Uterus (tissue), 4 donors: Measurements from ENCODE around the gene SPAG5. TPM values are rescaled to one million over a fixed set of nuclear protein-coding genes. Genes with fewer than 3 reads are reported as not detected.

Source experiments
- DNase-seq, 2 donors: peaks; one replicate each; pipeline ENCODE4 v3.0.0-alpha.2; 2019 to 2020
- H3K27ac ChIP-seq, 2 donors: fragments of 200-600 bp; sonication (generic); 1 replicate in 1 of 2; 2 replicates in 1 of 2; pipeline ENCODE4 v1.5.1; 2016 to 2018
- H3K27me3 ChIP-seq, 2 donors: fragments of 200-600 bp; sonication (generic); one replicate each; pipeline ENCODE4 v1.5.1; 2018 to 2019; ENCODE audit warnings: control low read depth in 1 of 2
- H3K36me3 ChIP-seq, 2 donors: fragments of 200-600 bp; sonication (generic); one replicate each; pipeline ENCODE4 v1.5.1; 2019; ENCODE audit warnings: control low read depth in 1 of 2
- H3K4me1 ChIP-seq, 2 donors: fragments of 200-600 bp; sonication (generic); one replicate each; pipeline ENCODE4 v1.5.1; 2018 to 2019; ENCODE audit warnings: control low read depth in 1 of 2
- H3K4me3 ChIP-seq, 2 donors: fragments of 200-600 bp; sonication (generic); 1 replicate in 1 of 2; 2 replicates in 1 of 2; pipeline ENCODE4 v1.5.1; 2018 to 2019; ENCODE audit warnings: mild to moderate bottlenecking in 1 of 2
- H3K9me3 ChIP-seq, 2 donors: fragments of 200-600 bp; sonication (generic); one replicate each; pipeline ENCODE4 v1.5.1; 2019; ENCODE audit warnings: control low read depth in 1 of 2
- CTCF ChIP-seq, 4 experiments: fragments of 200-600 bp in 2 of 4; fragments of 450-650 bp in 2 of 4; sonication (generic) in 2 of 4; IDR thresholded peaks; one replicate each; pipeline ENCODE4 v1.5.1; 2016 to 2019; ENCODE audit warnings: antibody characterized with exemption in 4 of 4, mild to moderate bottlenecking in 2 of 4, moderate library complexity in 1 of 4
- POLR2A ChIP-seq, 2 donors: fragments of 450-650 bp; IDR thresholded peaks; one replicate each; pipeline ENCODE4 v1.6.1; 2016; ENCODE audit warnings: antibody characterized with exemption in 2 of 2, mild to moderate bottlenecking in 1 of 2, moderate library complexity in 1 of 2
- intact Hi-C: fragments of 100-400 bp; cut with DNase I; formaldehyde crosslinking; loops from one replicate; pipeline ENCODE4 v1.15.1; 2023; ENCODE audit warnings: low total_unique reads
- total RNA-seq, 4 donors: library from RNA; depleted of rRNA in 3 of 4; stranded (reverse); fragments of >200 nt in 3 of 4; gene quantifications; one replicate each; pipeline versions ENCODE4 v1.1.0 to v1.2.4, GENCODE V29; 2014 to 2023
- donor health status: DM: yes; HTN: yes; CAD: no.

SPAG5 gene
- total RNA-seq, 4 donors from 2014 or later = 1.5 to 21.4 (median 7.0) TPM; not detected in 1

- Histone ChIP-seq H3K27ac (no peak overlapping the region), H3K27me3 (no peaks in the 10 kb centered on the region), H3K36me3 (no peaks in the 10 kb centered on the region), H3K9me3 (no peaks in the 10 kb centered on the region), H3K4me1 (no peaks in the 10 kb centered on the region), H3K4me3 (no peak overlapping the region)
- no peak for DNase-seq
- intact Hi-C loops = loop anchor here (10.0 kb wide), 1 partner anchor 70 kb away; the partner anchor contains the start of gene RSKR
- TF ChIP-seq POLR2A (IDR thresholded peaks at IDR 0.05) = no peak
- TF ChIP-seq CTCF (IDR thresholded peaks at IDR 0.05) = no peak
These were observed 54.3 kb downstream of the SPAG5 start for GRCh38 chr17:28544402-28545140.

- intact Hi-C loops = loop anchor here (10.0 kb wide), 1 partner anchor 73 kb away; the partner anchor contains the start of gene RSKR
- TF ChIP-seq POLR2A (IDR thresholded peaks at IDR 0.05) (no peak), CTCF (IDR thresholded peaks at IDR 0.05) (no peak)
- Histone ChIP-seq H3K36me3 (no peaks in the 10 kb centered on the region), H3K27ac (no peak overlapping the region), H3K27me3 (no peaks in the 10 kb centered on the region), H3K4me1 (no peaks in the 10 kb centered on the region), H3K9me3 (no peaks in the 10 kb centered on the region), H3K4me3 (no peak overlapping the region)
- no peak for DNase-seq
These were observed 57.4 kb downstream of the SPAG5 start for GRCh38 chr17:28541439-28541838.

- H3K9me3 ChIP-seq = no peaks in the 10 kb centered on the region
- TF ChIP-seq POLR2A (IDR thresholded peaks at IDR 0.05) (no peak), CTCF (IDR thresholded peaks at IDR 0.05) (no peak)
- intact Hi-C loops = loop anchor here (10.0 kb wide), 1 partner anchor 75 kb away; the partner anchor contains the start of gene RSKR
- no peaks in the 10 kb centered on the region for H3K27me3 ChIP-seq
- H3K36me3 ChIP-seq = no peaks in the 10 kb centered on the region
- no peak overlapping the region for H3K27ac ChIP-seq
- H3K4me1 ChIP-seq = no peaks in the 10 kb centered on the region
- no peak for DNase-seq
- H3K4me3 ChIP-seq = no peak overlapping the region
These were observed 58.6 kb downstream of the SPAG5 start for GRCh38 chr17:28540231-28540630.

- no peaks in the 10 kb centered on the region for H3K9me3 ChIP-seq
- H3K27ac ChIP-seq = no peak overlapping the region
- H3K27me3 ChIP-seq = no peaks in the 10 kb centered on the region
- DNase-seq = no peak
- no peak for TF ChIP-seq CTCF (IDR thresholded peaks at IDR 0.05)
- TF ChIP-seq POLR2A (IDR thresholded peaks at IDR 0.05) = no peak
- intact Hi-C loops = no loop called here
- no peaks in the 10 kb centered on the region for H3K4me1 ChIP-seq
- no peaks in the 10 kb centered on the region for H3K36me3 ChIP-seq
- no peak overlapping the region for H3K4me3 ChIP-seq
These were observed 60.4 kb downstream of the SPAG5 start for GRCh38 chr17:28538296-28538895.

GRCh38 chr17:28537219-28537610 is 61.6 kb downstream of the SPAG5 start:
- intact Hi-C loops = no loop called here
- Histone ChIP-seq H3K9me3 (no peaks in the 10 kb centered on the region), H3K4me3 (no peak overlapping the region), H3K27me3 (no peaks in the 10 kb centered on the region), H3K4me1 (no peaks in the 10 kb centered on the region), H3K27ac (no peak overlapping the region), H3K36me3 (no peaks in the 10 kb centered on the region)
- DNase-seq = no peak
- TF ChIP-seq CTCF (IDR thresholded peaks at IDR 0.05) (no peak), POLR2A (IDR thresholded peaks at IDR 0.05) (no peak)
